ENCODE measurements around the gene SLC30A9. TPM values are rescaled to one million over a fixed set of nuclear protein-coding genes. Genes with fewer than 3 reads are reported as not detected.

The SLC30A9 gene
- total RNA-seq, 1 experiment from 2014 or later = 32.7 TPM

GRCh38 chr4:41998019-41998418 is 7.7 kb downstream of the SLC30A9 start:
- TF ChIP-seq EZH2 (IDR thresholded peaks at IDR 0.05; ENCODE audit: low read length, unreplicated experiment) (no peak), EZH2phosphoT487 (IDR thresholded peaks at IDR 0.05; ENCODE audit: borderline replicate concordance, low read length) (no peak), CTCF (conservative IDR thresholded peaks at IDR 0.05; ENCODE audit: low read depth, low read length) (no peak)
- Histone ChIP-seq H2AFZ (ENCODE audit: low read length) (no peak overlapping the region), H3F3A (ENCODE audit: low read length, unreplicated experiment) (no peaks in the 10 kb centered on the region), H3K9me3 (ENCODE audit: low read length) (no peaks in the 10 kb centered on the region), H3K27ac (ENCODE audit: low read length) (no peak overlapping the region), H3K4me1 (ENCODE audit: insufficient read depth, low read length) (no peaks in the 10 kb centered on the region; the same call in 1 of the 2 replicates), H3K27me3 (ENCODE audit: low read length) (no peaks in the 10 kb centered on the region), H3K9ac (ENCODE audit: low read length) (no peak overlapping the region), H3K4me3 (ENCODE audit: low read length) (no peak overlapping the region), H3K36me3 (ENCODE audit: low read depth, low read length) (no peaks in the 10 kb centered on the region), H3K9me2 (replicated peaks; ENCODE audit: low read length) (no peaks in the 10 kb centered on the region), H3K4me2 (ENCODE audit: low read length) (no peak overlapping the region), H4K20me1 (ENCODE audit: low read length) (no peaks in the 10 kb centered on the region), H3K79me2 (ENCODE audit: low read length) (peaks cover 5% of the 10 kb centered on the region; the same call in 1 of the 2 replicates)
- intact Hi-C loops (cut with micrococcal nuclease) = no loop called here
- no peak for ATAC-seq
- no peak for DNase-seq
- ChIA-PET POLR2A (ENCODE audit: unreplicated experiment) (no interaction called here), CTCF (no interaction called here)
- BruUV-seq (replicated peaks) = no TSS peak

- no peak overlapping the region for H3K9ac ChIP-seq (ENCODE audit: low read length)
- ChIA-PET POLR2A (ENCODE audit: unreplicated experiment) (no interaction called here), CTCF (no interaction called here)
- no peaks in the 10 kb centered on the region for H3F3A ChIP-seq (ENCODE audit: low read length, unreplicated experiment)
- H3K9me2 ChIP-seq (replicated peaks; ENCODE audit: low read length) = no peaks in the 10 kb centered on the region
- TF ChIP-seq EZH2phosphoT487 (IDR thresholded peaks at IDR 0.05; ENCODE audit: borderline replicate concordance, low read length) (no peak), CTCF (conservative IDR thresholded peaks at IDR 0.05; ENCODE audit: low read depth, low read length) (no peak), EZH2 (IDR thresholded peaks at IDR 0.05; ENCODE audit: low read length, unreplicated experiment) (no peak)
- ATAC-seq = no peak
- H3K4me3 ChIP-seq (ENCODE audit: low read length) = no peak overlapping the region
- no peaks in the 10 kb centered on the region for H3K4me1 ChIP-seq (ENCODE audit: insufficient read depth, low read length)
- BruUV-seq (replicated peaks) = no TSS peak
- intact Hi-C loops (cut with micrococcal nuclease) = no loop called here
- no peak overlapping the region for H2AFZ ChIP-seq (ENCODE audit: low read length)
- H3K27ac ChIP-seq (ENCODE audit: low read length) = no peak overlapping the region
- H3K4me2 ChIP-seq (ENCODE audit: low read length) = no peak overlapping the region
- peaks cover 2% of the 10 kb centered on the region; the same call in 1 of the 2 replicates for H3K36me3 ChIP-seq (ENCODE audit: low read depth, low read length)
- H3K79me2 ChIP-seq (ENCODE audit: low read length) = no peaks in the 10 kb centered on the region
- no peaks in the 10 kb centered on the region for H3K27me3 ChIP-seq (ENCODE audit: low read length)
- DNase-seq = no peak
- H3K9me3 ChIP-seq (ENCODE audit: low read length) = no peaks in the 10 kb centered on the region
- H4K20me1 ChIP-seq (ENCODE audit: low read length) = no peaks in the 10 kb centered on the region
Measured at GRCh38 chr4:41999321-41999720, 9.0 kb downstream of the SLC30A9 start.

GRCh38 chr4:42008011-42008786 is 17.9 kb downstream of the SLC30A9 start:
- Histone ChIP-seq H3K4me3 (ENCODE audit: low read length) (no peak overlapping the region), H3K27ac (ENCODE audit: low read length) (no peak overlapping the region), H2AFZ (ENCODE audit: low read length) (no peak overlapping the region), H3K9me2 (replicated peaks; ENCODE audit: low read length) (no peaks in the 10 kb centered on the region), H3K79me2 (ENCODE audit: low read length) (no peaks in the 10 kb centered on the region), H3K27me3 (ENCODE audit: low read length) (no peaks in the 10 kb centered on the region), H3K4me1 (ENCODE audit: insufficient read depth, low read length) (no peaks in the 10 kb centered on the region), H3K9ac (ENCODE audit: low read length) (no peak overlapping the region), H4K20me1 (ENCODE audit: low read length) (no peaks in the 10 kb centered on the region), H3K4me2 (ENCODE audit: low read length) (no peak overlapping the region), H3K9me3 (ENCODE audit: low read length) (no peaks in the 10 kb centered on the region), H3F3A (ENCODE audit: low read length, unreplicated experiment) (no peaks in the 10 kb centered on the region), H3K36me3 (ENCODE audit: low read depth, low read length) (peaks cover 2% of the 10 kb centered on the region)
- TF ChIP-seq CTCF (conservative IDR thresholded peaks at IDR 0.05; ENCODE audit: low read depth, low read length) = no peak
- TF ChIP-seq EZH2 (IDR thresholded peaks at IDR 0.05; ENCODE audit: low read length, unreplicated experiment) = no peak
- no peak for TF ChIP-seq EZH2phosphoT487 (IDR thresholded peaks at IDR 0.05; ENCODE audit: borderline replicate concordance, low read length)
- BruUV-seq (replicated peaks) = no TSS peak
- no peak for ATAC-seq
- ChIA-PET CTCF (no interaction called here), POLR2A (ENCODE audit: unreplicated experiment) (no interaction called here)
- DNase-seq = no peak
- intact Hi-C loops (cut with micrococcal nuclease) = no loop called here

All from PC-3 (cell line).